GM12892 (cell line): ENCODE data around the gene HNRNPL.

Experiments used
- POLR2A ChIP-seq: IDR thresholded peaks from 2 replicates; pipeline ENCODE4 v1.6.1; 2011; ENCODE audit warnings: low read depth, low read length, control low read depth
- POLR2AphosphoS5 ChIP-seq: IDR thresholded peaks from 2 replicates; pipeline ENCODE4 v1.6.1; 2011; ENCODE audit warnings: low read depth, low read length, control low read depth
- TAF1 ChIP-seq: IDR thresholded peaks from 2 replicates; pipeline ENCODE4 v1.6.1; 2011; ENCODE audit warnings: low read depth, mild to moderate bottlenecking, control low read depth, low read length, borderline replicate concordance

- TF ChIP-seq POLR2A (no peak), POLR2AphosphoS5 (no peak), TAF1 (no peak)
These were observed 49.0 kb downstream of the HNRNPL start for GRCh38 chr19:38800577-38801347.
